T-helper 22 cell (primary cell): ENCODE measurements around the gene PCK1.

Source experiments
- DNase-seq: peaks from one replicate; pipeline ENCODE4 v3.0.0-alpha.2; 2020; ENCODE audit warnings: low read depth

The PCK1 gene

DNA sequence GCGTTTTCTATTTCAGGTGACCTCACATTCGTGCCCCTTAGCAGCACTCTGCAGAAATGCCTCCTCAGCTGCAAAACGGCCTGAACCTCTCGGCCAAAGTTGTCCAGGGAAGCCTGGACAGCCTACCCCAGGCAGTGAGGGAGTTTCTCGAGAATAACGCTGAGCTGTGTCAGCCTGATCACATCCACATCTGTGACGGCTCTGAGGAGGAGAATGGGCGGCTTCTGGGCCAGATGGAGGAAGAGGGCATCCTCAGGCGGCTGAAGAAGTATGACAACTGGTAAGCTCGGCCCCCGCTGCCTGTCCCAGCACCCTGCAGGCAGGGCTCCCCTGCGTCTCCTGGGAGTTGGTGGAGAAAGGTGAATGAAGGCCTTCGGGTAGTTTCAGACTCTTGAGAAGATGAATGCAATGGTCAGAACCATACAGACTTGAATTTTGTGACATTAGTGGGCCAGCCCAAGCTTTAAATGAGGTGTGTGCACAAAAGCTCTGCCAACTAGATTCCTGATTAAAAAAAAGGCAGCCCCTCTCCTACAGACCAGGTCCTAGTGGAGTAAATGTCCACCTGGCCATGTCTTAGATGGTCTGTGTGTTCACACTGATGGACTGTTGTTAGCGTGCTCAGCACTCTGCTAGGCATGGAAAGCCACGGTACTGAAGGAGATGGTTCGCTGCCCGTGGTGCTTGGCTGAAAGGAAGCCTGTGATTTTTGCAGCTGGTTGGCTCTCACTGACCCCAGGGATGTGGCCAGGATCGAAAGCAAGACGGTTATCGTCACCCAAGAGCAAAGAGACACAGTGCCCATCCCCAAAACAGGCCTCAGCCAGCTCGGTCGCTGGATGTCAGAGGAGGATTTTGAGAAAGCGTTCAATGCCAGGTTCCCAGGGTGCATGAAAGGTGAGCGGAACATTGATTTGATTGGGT is 708 bp downstream of the PCK1 start:
- no peak for DNase-seq

DNA sequence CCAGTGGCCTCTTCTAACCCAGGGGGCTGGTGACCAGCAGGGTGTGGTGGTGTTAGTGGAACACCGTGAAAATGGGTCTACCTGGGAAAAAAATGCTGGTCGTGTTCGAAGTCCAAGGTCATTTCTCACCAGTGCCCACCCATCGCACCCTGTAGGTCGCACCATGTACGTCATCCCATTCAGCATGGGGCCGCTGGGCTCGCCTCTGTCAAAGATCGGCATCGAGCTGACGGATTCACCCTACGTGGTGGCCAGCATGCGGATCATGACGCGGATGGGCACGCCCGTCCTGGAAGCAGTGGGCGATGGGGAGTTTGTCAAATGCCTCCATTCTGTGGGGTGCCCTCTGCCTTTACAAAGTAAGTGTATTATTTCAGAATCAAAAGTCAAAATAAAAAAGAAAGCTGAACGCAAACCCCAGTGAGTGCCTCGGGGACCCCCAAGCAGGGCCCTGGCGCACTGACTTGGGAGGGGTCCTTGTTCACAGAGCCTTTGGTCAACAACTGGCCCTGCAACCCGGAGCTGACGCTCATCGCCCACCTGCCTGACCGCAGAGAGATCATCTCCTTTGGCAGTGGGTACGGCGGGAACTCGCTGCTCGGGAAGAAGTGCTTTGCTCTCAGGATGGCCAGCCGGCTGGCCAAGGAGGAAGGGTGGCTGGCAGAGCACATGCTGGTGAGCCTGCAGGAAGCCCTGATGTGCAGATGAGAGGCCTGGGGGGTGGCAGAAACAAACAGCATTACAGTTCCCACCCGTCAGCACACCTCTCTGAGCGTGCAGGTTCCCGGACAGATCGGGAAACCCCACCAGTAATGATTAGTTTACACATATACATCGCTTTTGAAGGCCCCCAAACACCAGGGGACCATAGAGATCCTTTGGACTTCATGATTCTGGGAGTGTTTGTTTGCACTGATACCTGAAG is 1.9 kb downstream of the PCK1 start:
- DNase-seq, result no peak

- no peak for DNase-seq
Measured at GRCh38 chr20:57563522-57563921, 2.6 kb downstream of the PCK1 start.

DNA sequence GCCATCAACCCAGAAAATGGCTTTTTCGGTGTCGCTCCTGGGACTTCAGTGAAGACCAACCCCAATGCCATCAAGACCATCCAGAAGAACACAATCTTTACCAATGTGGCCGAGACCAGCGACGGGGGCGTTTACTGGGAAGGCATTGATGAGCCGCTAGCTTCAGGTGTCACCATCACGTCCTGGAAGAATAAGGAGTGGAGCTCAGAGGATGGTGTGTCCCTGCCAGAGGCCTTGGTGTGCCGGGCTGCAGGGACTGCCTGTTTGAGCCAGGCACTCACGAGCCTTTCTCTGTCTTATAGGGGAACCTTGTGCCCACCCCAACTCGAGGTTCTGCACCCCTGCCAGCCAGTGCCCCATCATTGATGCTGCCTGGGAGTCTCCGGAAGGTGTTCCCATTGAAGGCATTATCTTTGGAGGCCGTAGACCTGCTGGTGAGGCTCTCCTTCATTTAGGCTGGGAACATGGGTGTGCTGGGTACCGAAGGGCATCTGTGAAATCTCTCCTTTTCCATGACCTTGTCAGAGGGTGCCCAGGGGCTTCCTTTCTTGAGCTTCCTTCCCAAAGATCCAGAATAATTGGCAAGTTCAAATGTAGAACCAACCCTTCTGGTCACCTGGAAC is 3.4 kb downstream of the PCK1 start:
- no peak for DNase-seq

DNA sequence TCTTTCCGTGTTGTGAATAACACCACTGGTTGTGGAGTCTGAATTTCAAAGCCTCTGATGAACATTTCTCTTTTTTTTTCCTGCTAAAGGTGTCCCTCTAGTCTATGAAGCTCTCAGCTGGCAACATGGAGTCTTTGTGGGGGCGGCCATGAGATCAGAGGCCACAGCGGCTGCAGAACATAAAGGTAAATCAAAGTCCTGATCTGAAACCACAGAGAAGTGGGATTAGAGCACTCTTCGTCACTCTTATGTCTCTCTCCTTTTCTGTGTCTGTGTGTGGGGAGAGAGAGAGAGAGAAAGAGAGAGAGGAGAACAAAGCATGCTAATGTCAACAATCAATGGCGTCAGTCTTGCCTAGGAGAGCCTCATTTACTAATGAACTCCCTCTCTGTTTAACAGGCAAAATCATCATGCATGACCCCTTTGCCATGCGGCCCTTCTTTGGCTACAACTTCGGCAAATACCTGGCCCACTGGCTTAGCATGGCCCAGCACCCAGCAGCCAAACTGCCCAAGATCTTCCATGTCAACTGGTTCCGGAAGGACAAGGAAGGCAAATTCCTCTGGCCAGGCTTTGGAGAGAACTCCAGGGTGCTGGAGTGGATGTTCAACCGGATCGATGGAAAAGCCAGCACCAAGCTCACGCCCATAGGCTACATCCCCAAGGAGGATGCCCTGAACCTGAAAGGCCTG is 4.2 kb downstream of the PCK1 start:
- DNase-seq, result no peak

GRCh38 chr20:57566399-57566798 is 5.5 kb downstream of the PCK1 start:
- DNase-seq, result no peak

- DNase-seq, result no peak
Measured at GRCh38 chr20:57566803-57567459, 6.0 kb downstream of the PCK1 start.

GRCh38 chr20:57567471-57568079 is 6.7 kb downstream of the PCK1 start:
- no peak for DNase-seq

GRCh38 chr20:57568088-57568896 is 7.4 kb downstream of the PCK1 start:
- DNase-seq, result no peak

DNA sequence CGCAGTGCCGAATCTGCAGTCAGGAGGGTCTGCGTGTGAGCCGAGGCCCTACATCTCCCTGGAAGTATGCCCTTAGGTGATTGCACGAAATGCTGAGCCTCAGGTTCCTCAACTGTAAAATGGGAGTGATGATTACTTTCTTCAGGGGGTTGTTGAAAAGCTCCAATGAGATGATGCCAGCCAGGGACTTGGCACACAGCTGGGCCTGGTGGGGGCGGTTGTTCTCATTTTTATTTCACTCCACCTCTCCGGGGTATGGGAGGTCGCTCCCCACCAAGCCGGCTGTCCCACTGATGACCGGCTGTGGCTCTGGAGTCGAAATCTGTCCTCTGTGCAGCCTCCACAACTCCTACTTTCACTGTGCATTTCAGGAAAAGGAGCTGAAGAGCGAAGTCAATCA is 8.1 kb downstream of the PCK1 start:
- no peak for DNase-seq

DNA sequence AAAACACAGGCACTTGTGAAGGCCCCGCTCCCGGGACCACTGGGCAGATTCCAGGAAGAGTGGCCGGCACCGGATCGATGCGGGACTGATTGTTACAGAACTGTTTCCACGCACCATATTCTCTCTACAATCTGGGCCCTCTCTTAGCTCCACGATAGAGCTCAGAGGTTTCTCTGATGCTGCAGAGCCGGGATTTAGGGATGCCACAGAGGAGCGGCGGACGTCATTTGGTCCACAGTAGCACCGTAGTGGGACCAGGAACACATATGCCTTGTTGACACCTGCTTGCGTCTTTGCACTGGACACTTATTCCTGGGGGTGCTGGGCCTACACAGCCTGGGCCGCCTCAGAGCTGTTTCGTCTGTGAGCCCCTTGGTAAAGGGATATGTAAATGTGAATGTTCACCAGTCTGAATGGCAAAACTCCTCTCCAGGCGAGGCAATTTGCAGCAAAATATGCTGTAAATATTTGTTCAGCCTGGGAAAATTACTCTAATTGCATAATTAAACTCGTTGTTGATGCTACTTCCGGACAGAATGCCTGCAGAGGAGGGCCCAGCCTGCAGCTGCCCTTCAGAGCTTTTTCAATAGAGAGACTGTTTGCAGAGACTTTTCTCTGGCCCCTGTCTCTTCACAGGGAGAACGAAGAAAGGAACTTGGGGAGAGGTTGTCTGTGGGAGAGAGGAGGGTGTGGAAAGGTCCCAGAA is 9.4 kb downstream of the PCK1 start:
- DNase-seq, result no peak

DNA sequence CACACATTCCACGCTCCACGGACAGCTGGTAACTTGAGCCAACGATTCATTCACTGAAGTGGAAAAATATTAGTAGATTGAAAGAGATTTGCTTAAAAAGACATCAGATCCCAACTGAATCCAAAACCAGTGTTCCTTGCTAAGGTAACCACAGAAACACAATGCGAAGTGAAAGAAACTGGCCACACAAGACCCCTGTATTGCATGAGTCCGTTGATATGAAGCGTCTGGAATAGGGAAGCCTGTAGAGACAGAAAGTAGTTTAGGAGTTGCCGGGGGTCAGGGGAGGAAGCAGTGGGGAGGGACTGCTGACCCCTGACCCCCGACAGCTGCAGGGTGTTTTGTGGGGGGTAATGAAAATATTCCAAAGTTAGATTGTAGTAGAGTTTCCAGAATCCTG is 10.0 kb downstream of the PCK1 start:
- DNase-seq, result no peak

DNA sequence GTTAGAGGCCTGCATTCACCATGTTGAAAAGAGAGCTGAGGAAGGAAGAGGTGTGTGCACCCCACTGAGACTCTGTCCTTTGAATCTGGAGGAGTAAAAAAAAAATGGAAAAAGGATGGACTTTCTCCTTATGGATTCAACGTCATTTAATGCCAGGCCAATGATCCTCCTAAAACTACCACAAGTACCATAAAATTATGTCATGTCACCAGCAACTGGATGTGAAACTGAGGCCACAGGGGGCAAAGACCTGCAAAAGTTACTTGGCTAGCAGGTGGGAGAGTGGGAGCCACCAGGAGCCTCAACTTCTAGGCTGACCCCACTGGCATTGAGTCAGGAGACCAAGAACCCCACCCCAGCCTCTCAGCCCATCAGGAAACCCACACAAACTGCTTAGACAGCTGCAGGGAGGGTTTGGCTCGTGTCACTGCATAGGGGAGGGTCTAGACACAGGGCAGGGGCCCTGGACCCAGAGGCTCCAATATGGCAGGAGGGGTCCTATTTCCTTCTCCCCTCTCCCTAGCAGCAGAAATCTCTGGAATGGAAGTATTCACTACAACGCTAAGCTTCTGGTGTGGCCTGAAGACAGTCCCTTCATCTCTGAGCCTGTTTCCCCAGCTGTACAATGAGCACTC is 11.0 kb downstream of the PCK1 start:
- DNase-seq, result no peak

GRCh38 chr20:57573242-57573641 is 12.3 kb downstream of the PCK1 start:
- DNase-seq, result no peak

DNA sequence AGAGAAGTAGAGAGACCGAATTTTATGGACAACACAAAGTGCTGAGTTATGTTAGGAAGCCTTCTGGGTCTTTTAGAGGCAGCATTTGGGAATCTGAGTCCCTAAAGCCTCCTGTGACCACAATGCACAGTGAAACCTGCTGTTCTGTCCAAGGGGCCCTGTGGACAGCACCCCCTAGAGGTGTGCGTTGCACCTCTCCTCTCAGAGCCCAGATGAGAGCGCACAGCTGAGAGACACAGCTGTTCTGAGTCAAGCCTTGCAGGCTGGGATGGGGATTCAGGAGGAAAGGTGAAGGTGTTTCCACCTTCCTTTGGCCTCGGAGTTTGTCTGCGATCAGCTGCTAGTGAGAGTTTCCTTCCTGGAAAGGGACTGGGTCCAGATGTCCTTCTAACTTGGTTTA is 13.0 kb downstream of the PCK1 start:
- DNase-seq, result no peak

GRCh38 chr20:57574954-57575353 is 14.0 kb downstream of the PCK1 start:
- DNase-seq, result no peak

- no peak for DNase-seq
Measured at GRCh38 chr20:57576002-57576401, 15.1 kb downstream of the PCK1 start.

GRCh38 chr20:57576617-57577550 is 16.0 kb downstream of the PCK1 start:
- DNase-seq, result no peak
